ENCODE results near the gene PLA2G4A.
A peak's percentile ranks its signal among the peaks of the same experiment; 100 is the strongest.
"Not testable (repeated sequence)": the region's sequence is repeated elsewhere in the genome, so short reads cannot be mapped to it uniquely, and the experiment has no call there.

PLA2G4A gene

GRCh38 chr1:186875896-186876835 is 47.4 kb downstream of the PLA2G4A start:
- no peak for DNase-seq

GRCh38 chr1:186878356-186878755 is 49.6 kb downstream of the PLA2G4A start:
- DNase-seq = no peak

DNA sequence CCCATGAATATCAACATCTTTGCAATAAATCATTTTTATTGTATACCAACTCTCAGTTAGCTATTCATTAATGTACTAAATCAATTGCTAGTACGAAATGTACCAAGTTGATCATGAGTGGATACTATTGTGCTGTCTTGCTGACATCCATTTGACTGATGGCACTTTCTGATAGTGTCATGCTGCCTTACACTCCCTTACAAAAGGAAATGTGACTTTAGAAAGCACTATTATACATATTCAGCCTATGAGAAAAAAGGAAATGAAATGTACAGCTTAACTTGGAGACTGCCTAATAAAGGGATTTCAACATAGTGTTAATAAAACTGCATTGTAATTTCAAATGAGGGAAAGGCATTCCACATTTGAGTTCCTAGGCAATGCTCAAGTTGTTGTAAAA is 52.2 kb downstream of the PLA2G4A start:
- DNase-seq = peak; percentile 14 to 36

DNA sequence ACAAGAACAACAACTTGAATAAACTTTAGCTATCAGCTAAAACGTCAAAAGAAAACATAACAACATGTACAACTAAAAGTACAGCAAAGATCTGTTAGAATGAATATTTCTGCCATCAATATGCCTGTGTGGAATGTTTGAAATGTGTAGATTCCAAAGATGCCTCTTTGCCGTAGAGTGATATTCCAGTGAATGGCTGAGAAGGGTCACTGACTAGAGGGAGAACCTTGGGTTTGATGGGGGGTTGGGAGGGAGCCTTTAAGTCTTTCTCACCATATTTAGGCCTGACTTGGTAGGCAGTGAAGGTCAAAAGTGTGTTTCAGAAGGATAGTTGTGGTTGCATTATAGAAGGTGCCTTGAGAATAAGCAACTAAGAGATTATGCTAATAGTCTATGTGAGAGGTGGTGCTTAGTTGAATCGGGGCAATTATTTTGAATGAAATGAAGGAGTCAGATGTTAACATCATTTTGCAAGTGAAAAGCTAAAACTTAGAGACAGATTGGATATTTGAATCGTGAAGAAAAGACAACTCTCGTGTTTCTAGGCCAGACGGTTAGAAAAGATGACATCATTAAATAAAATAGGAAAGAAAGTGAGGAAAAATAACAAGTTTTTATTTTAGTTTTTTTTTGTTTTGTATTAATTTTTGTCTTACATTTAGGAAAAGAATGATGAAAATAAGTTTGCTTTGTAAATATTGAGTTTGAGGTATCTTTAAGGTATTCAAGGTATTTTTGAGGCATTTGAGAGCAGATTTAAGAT is 53.8 kb downstream of the PLA2G4A start:
- DNase-seq = no peak

DNA sequence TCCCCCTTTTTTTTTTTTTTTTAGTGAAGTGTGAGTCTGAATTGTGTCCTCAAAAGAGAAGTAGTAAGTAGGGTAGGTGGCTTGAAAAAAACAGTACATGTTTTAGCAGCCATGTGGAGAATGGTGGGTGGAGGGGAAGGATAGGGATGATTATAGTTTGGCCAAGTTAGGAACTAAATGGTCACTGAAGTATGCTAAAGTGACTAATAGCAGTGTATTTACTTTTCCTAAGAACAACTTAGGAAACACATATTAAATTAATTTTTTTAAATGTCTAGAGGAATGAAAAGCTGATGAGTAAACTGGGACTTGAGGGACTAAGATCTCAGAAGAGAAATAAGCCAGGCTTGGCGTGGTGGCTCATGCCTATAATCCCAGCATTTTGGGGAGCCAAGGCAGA is 55.5 kb downstream of the PLA2G4A start:
- peak; percentile 66 to 76 for DNase-seq

DNA sequence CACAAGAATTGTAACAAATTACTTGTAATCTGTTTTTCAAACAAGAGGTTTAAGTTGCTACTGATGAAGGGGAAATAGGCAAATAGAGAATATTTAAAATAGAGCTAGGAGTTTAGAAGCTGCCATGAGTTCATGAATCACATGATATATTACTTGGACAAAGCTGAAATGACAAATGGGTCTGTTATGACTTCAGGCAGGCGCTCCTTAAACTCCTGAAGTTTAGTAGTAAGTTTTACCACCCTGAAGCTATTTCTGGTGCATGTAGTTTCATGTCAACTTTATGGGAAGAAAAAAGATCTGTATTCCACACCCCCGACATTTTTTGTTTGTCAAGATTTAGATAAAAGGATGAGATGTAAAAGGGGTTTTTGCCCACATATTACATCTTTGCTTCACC is 58.5 kb downstream of the PLA2G4A start:
- no peak for DNase-seq

DNA sequence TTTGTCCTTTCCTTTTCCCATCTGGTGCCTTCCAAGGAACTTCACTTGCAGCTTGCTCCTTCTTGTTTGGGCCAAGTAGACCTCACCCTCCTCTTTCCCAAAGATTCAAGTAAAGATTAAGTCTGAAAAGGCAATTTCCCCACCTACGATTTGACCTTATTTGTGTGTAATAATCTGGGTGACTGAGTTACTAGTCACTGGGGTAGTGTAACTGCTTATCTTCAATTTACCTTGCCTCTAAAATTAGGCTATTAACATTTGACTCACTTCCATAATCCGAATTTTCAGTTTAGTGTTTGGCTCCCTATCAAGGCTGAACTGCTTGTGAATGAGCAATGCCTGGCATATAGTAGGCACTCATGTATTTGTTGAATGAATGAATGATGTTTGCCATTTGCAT is 59.6 kb downstream of the PLA2G4A start:
- no peak for DNase-seq

GRCh38 chr1:186892936-186893335 is 64.2 kb downstream of the PLA2G4A start:
- no peak for DNase-seq

DNA sequence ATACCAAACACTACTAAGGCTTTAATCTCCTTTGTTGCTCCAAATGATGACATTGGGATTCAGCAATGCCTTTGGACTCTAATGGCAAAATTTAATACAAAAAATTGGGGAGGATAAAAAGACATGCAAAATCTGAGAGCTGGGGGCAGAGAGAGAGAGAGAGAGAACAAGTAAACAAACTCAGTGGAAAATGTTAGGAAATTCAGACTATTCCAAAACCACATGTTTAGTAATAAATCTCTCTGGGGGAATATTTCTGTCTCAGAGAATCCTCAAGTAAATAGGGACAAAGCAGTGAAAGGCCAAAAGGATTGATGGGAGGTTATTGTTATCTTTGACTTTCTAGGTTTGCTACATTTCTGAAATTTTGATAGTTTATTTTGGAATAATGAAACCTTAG is 65.7 kb downstream of the PLA2G4A start:
- no peak for DNase-seq

DNA sequence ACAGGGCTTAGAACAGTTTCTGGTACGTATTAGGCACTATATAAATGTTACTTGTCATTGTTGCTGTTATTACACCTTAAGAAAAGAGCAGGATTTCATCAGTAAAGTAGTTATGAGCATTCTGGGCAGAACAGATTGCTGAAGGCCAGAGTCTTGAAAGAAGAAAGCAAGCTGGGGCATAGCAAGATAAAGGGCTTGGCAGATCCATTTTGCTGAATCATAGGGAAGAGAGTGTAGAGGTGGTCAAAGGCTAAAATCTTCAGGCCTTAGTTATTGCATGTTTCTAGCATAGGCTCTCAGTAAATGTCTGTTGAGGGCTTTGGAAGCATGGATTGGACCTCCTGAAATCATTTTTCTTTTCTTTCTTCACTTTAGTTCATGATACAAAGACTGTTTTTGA is 67.5 kb downstream of the PLA2G4A start:
- no peak for DNase-seq

GRCh38 chr1:186897008-186897407 is 68.3 kb downstream of the PLA2G4A start:
- no peak for DNase-seq

DNA sequence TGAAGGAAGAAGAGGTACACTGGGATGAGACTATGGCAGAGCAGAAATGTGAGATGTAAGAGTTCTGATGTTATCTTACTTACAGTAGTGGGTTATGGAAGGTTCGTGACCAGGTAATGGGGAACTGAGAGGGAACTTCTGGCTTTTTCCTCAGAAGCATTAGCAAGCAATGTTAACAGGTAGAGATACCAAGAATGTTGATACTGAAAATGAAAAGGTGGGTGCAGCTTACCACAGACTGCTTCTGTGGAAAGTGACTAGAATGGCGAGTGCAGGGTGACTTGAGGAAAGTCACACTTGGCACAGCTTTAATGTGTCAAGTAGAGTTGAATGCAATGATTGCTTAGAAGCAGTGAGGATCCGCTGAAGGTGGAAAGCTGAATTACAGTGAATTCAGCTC is 70.8 kb downstream of the PLA2G4A start:
- no peak for DNase-seq

DNA sequence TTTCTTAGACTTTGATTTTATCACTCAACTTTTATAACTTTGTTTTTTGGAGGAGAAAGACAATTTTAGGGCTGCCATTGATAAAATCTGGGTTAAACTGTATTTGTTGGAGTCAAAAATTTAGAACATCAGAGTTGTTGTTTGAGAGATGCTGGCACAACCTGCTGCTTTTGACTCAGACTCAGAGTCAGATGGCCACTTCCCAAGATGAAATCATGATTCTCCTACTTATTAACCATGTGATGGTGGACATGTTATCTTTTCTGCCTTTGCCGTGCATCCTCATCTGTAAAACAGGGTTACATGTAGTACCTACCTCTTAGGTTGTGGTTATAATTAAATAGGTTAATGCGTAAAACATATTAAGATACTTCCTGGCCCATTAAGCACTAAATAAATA is 71.2 kb downstream of the PLA2G4A start:
- no peak for DNase-seq

DNA sequence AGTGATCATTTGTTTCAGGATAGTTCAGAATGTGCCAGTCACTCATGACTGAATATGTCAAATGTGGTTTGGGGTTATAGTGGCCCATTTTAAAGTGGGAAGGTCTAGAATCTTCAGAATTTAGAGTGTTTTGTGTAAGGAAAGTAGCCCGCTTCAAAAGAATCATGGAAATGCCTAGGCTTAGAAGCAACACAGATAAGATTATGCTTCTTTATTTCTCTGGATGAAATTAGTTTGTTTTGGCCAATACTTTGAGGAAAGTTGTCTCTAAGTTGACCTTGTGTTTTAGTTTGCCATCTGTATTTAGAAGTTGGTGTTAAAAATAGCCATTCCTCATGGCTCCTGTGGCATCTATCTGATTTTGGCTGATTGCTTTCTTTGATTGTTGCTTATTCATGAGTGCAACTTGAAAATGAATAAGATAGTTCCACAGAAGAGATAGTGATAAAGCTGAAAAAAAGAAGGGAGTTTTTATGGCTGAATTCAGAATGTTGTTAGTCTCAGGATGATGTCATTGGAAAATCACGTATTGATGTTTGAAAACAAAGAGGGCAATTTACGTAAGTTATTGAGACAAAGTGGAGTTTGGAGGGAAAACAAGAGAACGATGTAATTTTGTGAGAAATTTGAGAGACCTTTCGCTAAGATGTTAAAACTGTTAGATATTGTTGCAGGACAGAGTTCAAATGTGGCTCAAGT is 71.9 kb downstream of the PLA2G4A start:
- DNase-seq = no peak

- no peak for DNase-seq
These were observed 72.9 kb downstream of the PLA2G4A start for GRCh38 chr1:186901631-186902030.

- DNase-seq = peak; percentile 35 to 36
These were observed 74.8 kb downstream of the PLA2G4A start for GRCh38 chr1:186903374-186904136.

GRCh38 chr1:186904361-186904760 is 75.6 kb downstream of the PLA2G4A start:
- peak; percentile 49 to 60 for DNase-seq

DNA sequence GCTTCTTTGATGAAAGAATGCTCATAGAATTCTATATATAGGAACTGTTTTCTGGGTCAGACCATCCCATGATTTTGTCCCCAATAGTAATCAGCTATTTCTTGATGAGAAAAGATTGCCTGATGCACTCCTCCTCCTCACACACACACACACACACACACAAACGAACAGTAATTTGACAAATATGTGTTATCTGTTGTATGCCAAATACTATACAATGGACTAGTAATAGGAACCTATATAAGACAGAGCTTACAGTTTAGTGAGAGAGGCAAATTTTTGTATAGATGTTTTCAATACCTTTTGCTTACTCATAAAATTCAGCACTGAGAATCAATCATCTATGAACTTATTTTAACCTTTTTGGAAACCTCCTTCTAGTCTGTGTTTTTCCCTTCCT is 76.8 kb downstream of the PLA2G4A start:
- DNase-seq = no peak

DNA sequence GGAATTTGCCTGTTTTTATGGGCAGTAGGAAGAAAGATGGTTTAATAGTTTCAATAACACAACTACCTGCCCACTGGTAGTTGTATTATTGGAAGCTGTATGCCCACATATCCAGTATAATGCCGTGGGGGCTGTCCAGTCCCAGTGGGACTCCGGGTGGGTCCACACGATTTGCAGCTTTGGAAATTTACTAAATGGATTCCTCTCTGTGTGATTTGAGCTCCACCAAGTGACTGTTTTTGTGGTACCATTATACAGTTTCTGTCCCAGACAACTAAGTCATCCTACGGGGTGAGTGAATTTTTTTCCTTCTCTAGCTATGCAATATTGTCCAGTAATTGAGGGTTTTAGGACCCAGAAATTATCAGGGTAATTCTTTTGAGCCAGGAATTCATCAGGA is 86.8 kb downstream of the PLA2G4A start:
- no peak for DNase-seq

- DNase-seq = not testable (repeated sequence)
These were observed 88.5 kb downstream of the PLA2G4A start for GRCh38 chr1:186917106-186917786.

GRCh38 chr1:186921386-186921785 is 92.6 kb downstream of the PLA2G4A start:
- peak; percentile 23 to 27 for DNase-seq

GRCh38 chr1:186922814-186923213 is 94.1 kb downstream of the PLA2G4A start:
- DNase-seq = not testable (repeated sequence)

Data from inflammatory macrophage (primary cell).